ENCODE measurements around the gene RAB6B. TPM values are rescaled to one million over a fixed set of nuclear protein-coding genes. Genes with fewer than 3 reads are reported as not detected.

Gene RAB6B
- total and polyA plus RNA-seq, 2 experiments from 2014 or later, result 1.2 to 3.9 TPM

- Histone ChIP-seq H3F3A (replicated peaks; ENCODE audit: low read depth) (no peaks in the 10 kb centered on the region), H3K79me2 (replicated peaks; ENCODE audit: insufficient read depth) (no peaks in the 10 kb centered on the region; the same call in 1 of the 2 replicates), H3K4me1 (ENCODE audit: insufficient read depth) (0 out of 2 replicates have a peak, but pooled peaks cover 6% of the 10 kb centered on the region), H3K36me3 (ENCODE audit: insufficient read depth) (no peaks in the 10 kb centered on the region), H4K20me1 (replicated peaks; ENCODE audit: insufficient read depth) (no peaks in the 10 kb centered on the region), H3K27ac (ENCODE audit: low read depth) (no peak overlapping the region), H3K4me2 (no peak overlapping the region), H3K27me3 (ENCODE audit: insufficient read depth) (no peaks in the 10 kb centered on the region), H2AFZ (no peak overlapping the region), H3K4me3 (no peak overlapping the region), H3K9me2 (ENCODE audit: insufficient read depth) (no peaks in the 10 kb centered on the region)
- Mint-ChIP-seq H3K27me3 (ENCODE audit: insufficient read depth, low read depth, poor library complexity) (peaks cover 6% of the 10 kb centered on the region), H3K9me3 (peaks cover 2% of the 10 kb centered on the region; the same call in 1 of the 3 replicates), H3K36me3 (ENCODE audit: low read depth) (peaks cover 3% of the 10 kb centered on the region; the same call in 1 of the 3 replicates), H3K27ac (no peak overlapping the region), H3K4me3 (no peak overlapping the region), H3K4me1 (peaks cover 14% of the 10 kb centered on the region)
- DNase-seq (ENCODE audit: low spot score), result no peak
- no peak for TF ChIP-seq STAT1 (IDR thresholded peaks at IDR 0.05; ENCODE audit: unreplicated experiment)
- no peak for TF ChIP-seq CTCF (conservative IDR thresholded peaks at IDR 0.05; ENCODE audit: low read depth in 2 of 2)
- TF ChIP-seq ZNF114 (CRISPR knock-in tag; IDR thresholded peaks at IDR 0.05), result no peak
- no peak for TF ChIP-seq EZH2 (IDR thresholded peaks at IDR 0.05; ENCODE audit: low read depth, unreplicated experiment)
- no peak for TF ChIP-seq EZH2phosphoT487 (IDR thresholded peaks at IDR 0.05; ENCODE audit: unreplicated experiment)
- no peak for TF ChIP-seq REST (IDR thresholded peaks at IDR 0.05; ENCODE audit: unreplicated experiment)
- no peak for TF ChIP-seq NANOG (IDR thresholded peaks at IDR 0.05; ENCODE audit: borderline replicate concordance)
- TF ChIP-seq CREB1 (CRISPR knock-in tag; IDR thresholded peaks at IDR 0.05; ENCODE audit: low read depth), result no peak
- no peak for TF ChIP-seq ETS1 (IDR thresholded peaks at IDR 0.05)
- no peak for TF ChIP-seq POLR2AphosphoS5 (IDR thresholded peaks at IDR 0.05; ENCODE audit: low read depth)
- TF ChIP-seq ZNF331 (CRISPR knock-in tag; IDR thresholded peaks at IDR 0.05; ENCODE audit: low read depth), result no peak
- TF ChIP-seq ZNF462 (CRISPR knock-in tag; IDR thresholded peaks at IDR 0.05), result no peak
- ATAC-seq, result no peak
Measured at GRCh38 chr3:133886031-133886722, 9.5 kb downstream of the RAB6B start.
